ENCODE data around the gene MLPH.

GRCh38 chr2:237593036-237593435 is 106.0 kb downstream of the MLPH start:
- TF ChIP-seq, protein P1, sequence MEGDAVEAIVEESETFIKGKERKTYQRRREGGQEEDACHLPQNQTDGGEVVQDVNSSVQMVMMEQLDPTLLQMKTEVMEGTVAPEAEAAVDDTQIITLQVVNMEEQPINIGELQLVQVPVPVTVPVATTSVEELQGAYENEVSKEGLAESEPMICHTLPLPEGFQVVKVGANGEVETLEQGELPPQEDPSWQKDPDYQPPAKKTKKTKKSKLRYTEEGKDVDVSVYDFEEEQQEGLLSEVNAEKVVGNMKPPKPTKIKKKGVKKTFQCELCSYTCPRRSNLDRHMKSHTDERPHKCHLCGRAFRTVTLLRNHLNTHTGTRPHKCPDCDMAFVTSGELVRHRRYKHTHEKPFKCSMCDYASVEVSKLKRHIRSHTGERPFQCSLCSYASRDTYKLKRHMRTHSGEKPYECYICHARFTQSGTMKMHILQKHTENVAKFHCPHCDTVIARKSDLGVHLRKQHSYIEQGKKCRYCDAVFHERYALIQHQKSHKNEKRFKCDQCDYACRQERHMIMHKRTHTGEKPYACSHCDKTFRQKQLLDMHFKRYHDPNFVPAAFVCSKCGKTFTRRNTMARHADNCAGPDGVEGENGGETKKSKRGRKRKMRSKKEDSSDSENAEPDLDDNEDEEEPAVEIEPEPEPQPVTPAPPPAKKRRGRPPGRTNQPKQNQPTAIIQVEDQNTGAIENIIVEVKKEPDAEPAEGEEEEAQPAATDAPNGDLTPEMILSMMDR (IDR thresholded peaks at IDR 0.05; ENCODE audit: low read depth, low read length, poor library complexity, severe bottlenecking), result no peak
- TF ChIP-seq EZH2phosphoT487 (IDR thresholded peaks at IDR 0.05; ENCODE audit: borderline replicate concordance, low read length), result no peak
